Right lobe of liver (tissue), 4 donors: ENCODE measurements around the gene ENPP3.

Source experiments
- POLR2A ChIP-seq: fragments of 450-650 bp; IDR thresholded peaks from one replicate; pipeline ENCODE4 v1.6.1; 2017; ENCODE audit warnings: antibody characterized with exemption, mild to moderate bottlenecking
- TF ChIP-seq, protein P1 (sequence below), 4 donors: fragments of 200-600 bp in 3 of 4; fragments of 450-650 bp in 1 of 4; IDR thresholded peaks; one replicate each; pipeline versions ENCODE4 v1.5.1 to v1.8.0; 2016 to 2022; ENCODE audit warnings: antibody characterized with exemption in 4 of 4, mild to moderate bottlenecking in 2 of 4
- donor health status: DM: no; HTN: no; CAD: no.
- donor health status: DM: no; HTN: no; CAD: no.
- donor health status: DM: no; HTN: yes; CAD: no.

GRCh38 chr6:131692031-131692430, 54.9 kb downstream of the ENPP3 start:
- TF ChIP-seq POLR2A = no peak
- TF ChIP-seq, protein P1, sequence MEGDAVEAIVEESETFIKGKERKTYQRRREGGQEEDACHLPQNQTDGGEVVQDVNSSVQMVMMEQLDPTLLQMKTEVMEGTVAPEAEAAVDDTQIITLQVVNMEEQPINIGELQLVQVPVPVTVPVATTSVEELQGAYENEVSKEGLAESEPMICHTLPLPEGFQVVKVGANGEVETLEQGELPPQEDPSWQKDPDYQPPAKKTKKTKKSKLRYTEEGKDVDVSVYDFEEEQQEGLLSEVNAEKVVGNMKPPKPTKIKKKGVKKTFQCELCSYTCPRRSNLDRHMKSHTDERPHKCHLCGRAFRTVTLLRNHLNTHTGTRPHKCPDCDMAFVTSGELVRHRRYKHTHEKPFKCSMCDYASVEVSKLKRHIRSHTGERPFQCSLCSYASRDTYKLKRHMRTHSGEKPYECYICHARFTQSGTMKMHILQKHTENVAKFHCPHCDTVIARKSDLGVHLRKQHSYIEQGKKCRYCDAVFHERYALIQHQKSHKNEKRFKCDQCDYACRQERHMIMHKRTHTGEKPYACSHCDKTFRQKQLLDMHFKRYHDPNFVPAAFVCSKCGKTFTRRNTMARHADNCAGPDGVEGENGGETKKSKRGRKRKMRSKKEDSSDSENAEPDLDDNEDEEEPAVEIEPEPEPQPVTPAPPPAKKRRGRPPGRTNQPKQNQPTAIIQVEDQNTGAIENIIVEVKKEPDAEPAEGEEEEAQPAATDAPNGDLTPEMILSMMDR (IDR thresholded peaks at IDR 0.05) = no peak
